Measurements from ENCODE around the gene AGAP2.

The AGAP2 gene

DNA sequence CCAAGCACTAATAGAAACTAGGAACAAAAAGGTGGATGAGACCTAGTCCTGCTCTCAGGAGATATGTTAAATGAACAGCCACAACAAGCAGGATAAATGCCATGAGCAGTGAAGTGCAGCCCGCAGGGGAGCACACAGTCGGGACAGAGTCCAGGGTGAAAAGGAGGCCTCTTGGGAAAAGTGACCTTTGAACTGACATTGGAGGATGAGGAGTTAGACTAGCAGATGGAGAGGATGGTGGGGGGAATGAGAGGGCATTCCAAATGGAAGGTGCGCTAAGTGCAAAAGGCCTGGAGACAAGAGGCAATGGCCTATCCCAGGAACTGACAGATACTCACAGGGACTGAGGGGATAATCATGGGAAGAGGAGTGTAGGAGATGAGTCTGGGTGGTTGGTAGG is 40.1 kb downstream of the AGAP2 start:
- Histone ChIP-seq H3K9ac (no peak overlapping the region), H3K4me2 (no peak overlapping the region), H3K9me3 (replicated peaks in 1 of 11) (peaks cover 6 to 12% (median 7%) of the 10 kb centered on the region in 11 experiments), H3K27ac (no peak overlapping the region), H3K36me3 (peaks cover 65 to 84% (median 77%) of the 10 kb centered on the region in 11 experiments), H3K4me1 (peaks cover 9 to 15% (median 12%) of the 10 kb centered on the region in 10 experiments), H4K20me1 (peaks cover 0 to 24% (median 5%) of the 10 kb centered on the region in 11 experiments; a peak in 8 of 22 replicates), H3K4me3 (no peak overlapping the region), H3K27me3 (no peaks in the 10 kb centered on the region)
- TF ChIP-seq Cebpa-rat (IDR thresholded peaks at IDR 0.05): no peak

DNA sequence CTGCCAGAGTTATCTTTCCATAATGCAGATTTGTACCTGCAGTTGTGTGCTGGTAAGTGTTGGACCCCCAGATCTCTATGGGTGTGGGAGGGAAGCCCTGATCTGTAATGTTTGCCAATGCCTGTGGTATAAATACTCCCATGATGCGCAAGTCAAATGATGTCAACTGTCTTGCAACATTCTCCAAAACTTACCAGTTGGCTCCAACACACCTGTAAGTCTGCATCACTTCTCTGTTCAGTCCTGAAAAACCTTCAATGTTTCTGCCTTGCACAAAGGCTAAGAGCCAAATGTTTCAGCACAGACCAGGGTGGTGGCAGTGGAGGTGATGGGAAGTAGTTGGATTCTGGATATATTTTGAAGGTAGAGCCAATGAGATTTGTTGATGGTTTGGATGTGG is 41.5 kb downstream of the AGAP2 start:
- Histone ChIP-seq H3K4me1 (peaks cover 9 to 19% (median 14%) of the 10 kb centered on the region in 10 experiments), H4K20me1 (peaks cover 0 to 24% (median 5%) of the 10 kb centered on the region in 11 experiments; a peak in 8 of 22 replicates), H3K36me3 (peaks cover 51 to 70% (median 64%) of the 10 kb centered on the region in 11 experiments), H3K27ac (no peak overlapping the region), H3K27me3 (no peaks in the 10 kb centered on the region), H3K4me2 (no peak overlapping the region), H3K9me3 (replicated peaks in 1 of 11) (peaks cover 0 to under 1% (median 0%) of the 10 kb centered on the region in 11 experiments; a peak in 1 of 22 replicates), H3K4me3 (no peak overlapping the region), H3K9ac (no peak overlapping the region)
- no peak for TF ChIP-seq Cebpa-rat (IDR thresholded peaks at IDR 0.05)

DNA sequence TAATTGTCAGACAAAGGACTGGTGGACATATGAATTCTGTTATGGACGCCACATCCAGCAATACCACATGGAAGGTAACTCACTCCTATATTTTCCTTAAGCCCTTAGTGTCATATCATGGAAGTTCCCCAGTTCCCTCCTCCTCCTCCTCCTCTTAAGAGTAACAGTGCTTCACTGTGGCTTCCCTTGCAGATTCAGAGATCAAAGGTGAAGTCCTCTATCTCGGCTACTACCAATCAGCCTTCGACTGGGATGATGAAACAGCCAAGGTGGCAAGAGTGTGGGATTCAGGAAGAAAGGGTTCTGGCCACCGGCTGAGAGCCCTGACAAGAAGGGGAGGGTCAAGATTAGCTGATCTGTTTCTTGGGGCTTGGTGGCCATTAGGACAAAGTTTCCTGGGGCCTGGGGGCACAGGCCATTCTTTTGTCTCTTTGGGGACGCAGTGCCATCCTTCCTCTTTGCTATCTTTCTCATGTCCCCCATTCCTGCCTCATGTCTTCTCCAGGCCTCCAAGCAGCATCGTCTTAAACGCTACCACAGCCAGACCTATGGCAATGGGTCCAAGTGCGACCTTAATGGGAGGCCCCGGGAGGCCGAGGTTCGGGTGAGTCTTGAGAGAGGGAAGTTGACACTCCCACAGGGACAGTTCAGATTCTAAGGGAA is 42.6 kb downstream of the AGAP2 start:
- Histone ChIP-seq H3K9ac (no peak overlapping the region), H3K4me2 (peak overlapping the region in 5 of 11 experiments; percentile 86 to 98 (median 93); a peak in 6 of 22 replicates), H3K36me3 (peaks cover 40 to 59% (median 53%) of the 10 kb centered on the region in 11 experiments)

GRCh38 chr12:57694459-57695019 is 44.0 kb downstream of the AGAP2 start:
- H3K27me3 ChIP-seq: no peaks in the 10 kb centered on the region
- H3K4me1 ChIP-seq: peaks cover 9 to 19% (median 14%) of the 10 kb centered on the region in 10 experiments
- H3K36me3 ChIP-seq: peaks cover 39 to 46% (median 42%) of the 10 kb centered on the region in 11 experiments
- H4K20me1 ChIP-seq: peaks cover 0 to 19% (median 5%) of the 10 kb centered on the region in 11 experiments; a peak in 7 of 22 replicates
- H3K9me3 ChIP-seq (replicated peaks in 1 of 11): peaks cover 0 to 8% (median 0%) of the 10 kb centered on the region in 11 experiments; a peak in 2 of 22 replicates
- no peak for TF ChIP-seq Cebpa-rat (IDR thresholded peaks at IDR 0.05)
- H3K9ac ChIP-seq: peak overlapping the region; percentile 82 to 92 (median 87)
- H3K27ac ChIP-seq: peak overlapping the region; percentile 70 to 91 (median 83)
- peak overlapping the region; percentile 69 to 89 (median 82) for H3K4me3 ChIP-seq
- H3K4me2 ChIP-seq: peak overlapping the region; percentile 83 to 98 (median 93)

More for the DNA sequence above, 42.6 kb downstream of the AGAP2 start:
- Histone ChIP-seq H3K27me3 (no peaks in the 10 kb centered on the region), H3K4me1 (peaks cover 9 to 19% (median 14%) of the 10 kb centered on the region in 10 experiments), H3K27ac (no peak overlapping the region), H3K9me3 (replicated peaks in 1 of 11) (peaks cover 0 to 8% (median 0%) of the 10 kb centered on the region in 11 experiments; a peak in 2 of 22 replicates), H4K20me1 (peaks cover 0 to 24% (median 5%) of the 10 kb centered on the region in 11 experiments; a peak in 8 of 22 replicates), H3K4me3 (0 out of 20 replicates have a peak overlapping the region, but pooled peaks of 1 of the 10 experiments have one; percentile 73)
- TF ChIP-seq Cebpa-rat (IDR thresholded peaks at IDR 0.05): no peak

GRCh38 chr12:57693659-57694458 is 44.7 kb downstream of the AGAP2 start, which contains the start of gene OS9:
TSS of gene OS9 (plus strand) at chr12:57694132. CDS start at chr12:57694162, 30 bp downstream.
- Histone ChIP-seq H3K9ac (peak within 1 kb of the TSS; percentile 82 to 92 (median 87)), H3K4me1 (peaks cover 9 to 19% (median 14%) of the 10 kb centered on the region in 10 experiments), H3K4me3 (peak within 1 kb of the TSS; percentile 69 to 89 (median 82)), H3K4me2 (peak within 1 kb of the TSS; percentile 83 to 98 (median 93)), H4K20me1 (peaks cover 0 to 13% (median 5%) of the 10 kb centered on the region in 11 experiments; a peak in 6 of 22 replicates), H3K27ac (peak within 1 kb of the TSS; percentile 70 to 91 (median 83)), H3K36me3 (peaks cover 34 to 39% (median 36%) of the 10 kb centered on the region in 11 experiments), H3K9me3 (replicated peaks in 1 of 11) (peaks cover 0 to 8% (median 0%) of the 10 kb centered on the region in 11 experiments; a peak in 2 of 22 replicates), H3K27me3 (no peaks in the 10 kb centered on the region)
- no peak for TF ChIP-seq Cebpa-rat (IDR thresholded peaks at IDR 0.05)

DNA sequence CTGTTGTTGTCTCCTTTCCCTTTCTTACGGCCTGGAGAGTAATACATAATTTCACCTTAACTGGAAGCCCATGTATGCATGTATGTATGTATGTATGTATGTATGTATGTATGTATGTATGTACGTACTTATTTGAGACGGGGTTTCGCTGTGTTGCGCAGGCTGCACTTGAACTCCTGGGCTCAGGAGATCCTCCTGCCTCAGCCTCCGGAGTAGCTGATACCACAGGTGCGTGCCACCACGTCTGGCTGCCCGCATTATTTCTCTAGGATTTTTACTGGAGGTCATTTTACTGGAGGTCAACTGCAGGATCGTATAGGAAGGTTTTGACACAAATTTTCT is 45.3 kb downstream of the AGAP2 start:
- no peaks in the 10 kb centered on the region for H3K27me3 ChIP-seq
- TF ChIP-seq Cebpa-rat (IDR thresholded peaks at IDR 0.05): no peak
- peak overlapping the region in 9 of 11 experiments; percentile 8 to 63 (median 50); a peak in 14 of 22 replicates for H3K4me2 ChIP-seq
- H4K20me1 ChIP-seq: peaks cover 0 to 8% (median 2%) of the 10 kb centered on the region in 11 experiments; a peak in 6 of 22 replicates
- no peak overlapping the region; a peak in 3 of 20 replicates for H3K4me3 ChIP-seq
- H3K27ac ChIP-seq: no peak overlapping the region
- H3K36me3 ChIP-seq: peaks cover 29 to 33% (median 31%) of the 10 kb centered on the region in 11 experiments
- peaks cover 9 to 19% (median 14%) of the 10 kb centered on the region in 10 experiments for H3K4me1 ChIP-seq
- H3K9ac ChIP-seq: no peak overlapping the region
- peaks cover 0 to 8% (median 0%) of the 10 kb centered on the region in 11 experiments; a peak in 2 of 22 replicates for H3K9me3 ChIP-seq (replicated peaks in 1 of 11)

GRCh38 chr12:57692500-57692899 is 46.0 kb downstream of the AGAP2 start:
- Histone ChIP-seq H3K27ac (no peak overlapping the region), H3K4me2 (no peak overlapping the region), H3K4me1 (peaks cover 9 to 19% (median 14%) of the 10 kb centered on the region in 10 experiments), H4K20me1 (peaks cover 0 to 8% (median 2%) of the 10 kb centered on the region in 11 experiments; a peak in 5 of 22 replicates), H3K9me3 (replicated peaks in 1 of 11) (peaks cover 0 to 8% (median 0%) of the 10 kb centered on the region in 11 experiments; a peak in 2 of 22 replicates), H3K9ac (no peak overlapping the region), H3K36me3 (peaks cover 21 to 26% (median 23%) of the 10 kb centered on the region in 11 experiments), H3K4me3 (no peak overlapping the region), H3K27me3 (no peaks in the 10 kb centered on the region)
- TF ChIP-seq Cebpa-rat (IDR thresholded peaks at IDR 0.05): no peak

DNA sequence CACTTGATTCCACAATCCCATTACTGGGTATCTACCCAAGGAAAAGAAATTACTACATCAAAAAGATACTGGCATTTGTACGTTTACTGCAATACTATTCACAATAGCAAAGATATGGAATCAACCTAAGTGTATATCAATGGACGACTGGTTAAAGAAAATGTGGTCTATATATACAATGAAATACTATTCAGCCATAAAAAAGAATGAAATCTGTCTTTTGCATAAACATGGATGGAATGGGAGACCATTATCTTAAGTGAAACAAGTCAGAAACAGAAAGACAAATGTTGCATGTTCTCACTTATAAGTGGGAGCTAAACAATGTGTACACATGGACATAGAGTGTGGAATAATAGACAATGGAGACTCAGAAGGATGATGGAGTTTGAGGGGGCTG is 49.6 kb downstream of the AGAP2 start:
- Histone ChIP-seq H4K20me1 (no peaks in the 10 kb centered on the region), H3K27ac (no peak overlapping the region), H3K4me1 (peaks cover 0 to 5% (median 3%) of the 10 kb centered on the region in 10 experiments; a peak in 3 of 20 replicates), H3K27me3 (no peaks in the 10 kb centered on the region), H3K9ac (no peak overlapping the region), H3K9me3 (replicated peaks in 1 of 11) (peaks cover 0 to 8% (median 0%) of the 10 kb centered on the region in 11 experiments; a peak in 2 of 22 replicates), H3K4me2 (no peak overlapping the region), H3K4me3 (no peak overlapping the region), H3K36me3 (no peaks in the 10 kb centered on the region)
- no peak for TF ChIP-seq Cebpa-rat (IDR thresholded peaks at IDR 0.05)

Data from BLaER1 treated with 17β-estradiol and CSF1 and Interleukin-3, amounts not matched to agents 10 nM and 100 nM (cell line).